ENCODE results near the gene YBX1.

DNA sequence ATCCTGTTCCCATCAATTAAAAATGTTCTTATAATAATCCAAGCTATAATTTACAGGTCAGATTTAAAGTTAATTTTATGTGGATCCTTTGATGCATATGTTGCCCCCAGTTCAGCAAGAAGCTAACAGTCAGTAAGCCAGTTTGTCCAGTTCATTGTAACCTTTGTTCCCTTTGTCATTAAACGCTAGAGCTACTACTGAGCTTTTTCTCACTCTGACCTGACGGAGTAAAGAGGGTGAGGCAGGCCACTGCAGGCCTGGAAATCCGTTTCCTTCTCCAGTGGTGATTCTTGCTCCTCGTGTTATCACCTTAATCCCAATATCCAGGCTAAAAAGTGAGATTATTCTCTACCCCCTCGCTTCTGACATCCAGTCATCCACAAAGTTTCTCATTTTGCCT lies 10.2 kb downstream of the YBX1 start:
- TF ChIP-seq CTCF (IDR thresholded peaks at IDR 0.05; ENCODE audit: low read length) (no peak), EZH2 (optimal IDR thresholded peaks at IDR 0.05; ENCODE audit: low read depth, low read length) (no peak), EZH2phosphoT487 (IDR thresholded peaks at IDR 0.05; ENCODE audit: low read length) (no peak)

Data from MM.1S (cell line).